ENCODE measurements around the gene NR2C2AP.
A peak's percentile ranks its signal among the peaks of the same experiment; 100 is the strongest.
"Not testable (repeated sequence)": the region's sequence is repeated elsewhere in the genome, so short reads cannot be mapped to it uniquely, and the experiment has no call there.

NR2C2AP gene, protein sequence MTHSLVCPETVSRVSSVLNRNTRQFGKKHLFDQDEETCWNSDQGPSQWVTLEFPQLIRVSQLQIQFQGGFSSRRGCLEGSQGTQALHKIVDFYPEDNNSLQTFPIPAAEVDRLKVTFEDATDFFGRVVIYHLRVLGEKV

DNA sequence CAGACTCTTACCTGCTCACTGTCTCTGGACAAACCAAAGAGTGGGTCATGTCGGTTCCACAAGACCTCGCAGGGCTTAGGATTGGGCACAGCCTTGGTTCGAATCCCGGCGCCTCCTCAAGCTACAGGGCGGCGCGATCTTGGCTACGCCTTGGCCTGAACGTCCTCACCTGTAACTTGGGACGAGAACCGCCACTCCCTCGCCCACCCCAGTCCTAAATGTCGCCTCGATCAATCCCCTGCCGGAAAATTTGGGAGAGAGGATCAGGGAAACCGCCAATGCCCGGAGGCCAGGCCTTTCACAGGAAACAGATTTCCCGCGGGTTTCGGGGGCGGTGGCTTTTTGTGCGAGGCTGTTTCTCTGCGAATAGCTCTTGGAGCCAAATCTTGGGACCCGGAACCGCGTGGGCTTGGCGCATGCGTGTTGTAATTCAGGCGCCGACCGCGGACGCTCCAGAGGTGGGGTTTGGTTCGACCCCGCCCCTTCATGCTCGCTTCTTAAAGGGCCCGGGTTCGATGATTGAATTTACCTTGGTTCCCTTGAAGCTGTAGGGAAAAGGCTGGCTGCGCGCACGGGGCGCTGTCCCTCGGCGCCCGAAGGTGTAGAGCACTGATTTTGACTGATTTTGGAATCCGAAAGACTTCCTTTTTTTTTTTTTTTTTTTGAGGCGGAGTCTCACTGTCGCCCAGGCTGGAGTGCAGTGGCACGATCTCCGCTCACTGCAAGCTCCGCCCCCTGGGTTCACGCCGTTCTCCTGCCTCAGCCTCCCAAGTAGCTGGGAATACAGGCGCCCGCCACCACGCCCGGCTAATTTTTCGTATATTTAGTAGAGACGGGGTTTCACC lies at the start of gene NR2C2AP:
TSS of gene NR2C2AP (minus strand) at position 403 of the 845 bp plus-strand sequence. CDS start at position 49, 354 bp downstream.
- peak within 1 kb of the TSS; percentile 51 for H3K27ac ChIP-seq
- DNase-seq (ENCODE audit: low read depth, low spot score): peak; percentile 40

DNA sequence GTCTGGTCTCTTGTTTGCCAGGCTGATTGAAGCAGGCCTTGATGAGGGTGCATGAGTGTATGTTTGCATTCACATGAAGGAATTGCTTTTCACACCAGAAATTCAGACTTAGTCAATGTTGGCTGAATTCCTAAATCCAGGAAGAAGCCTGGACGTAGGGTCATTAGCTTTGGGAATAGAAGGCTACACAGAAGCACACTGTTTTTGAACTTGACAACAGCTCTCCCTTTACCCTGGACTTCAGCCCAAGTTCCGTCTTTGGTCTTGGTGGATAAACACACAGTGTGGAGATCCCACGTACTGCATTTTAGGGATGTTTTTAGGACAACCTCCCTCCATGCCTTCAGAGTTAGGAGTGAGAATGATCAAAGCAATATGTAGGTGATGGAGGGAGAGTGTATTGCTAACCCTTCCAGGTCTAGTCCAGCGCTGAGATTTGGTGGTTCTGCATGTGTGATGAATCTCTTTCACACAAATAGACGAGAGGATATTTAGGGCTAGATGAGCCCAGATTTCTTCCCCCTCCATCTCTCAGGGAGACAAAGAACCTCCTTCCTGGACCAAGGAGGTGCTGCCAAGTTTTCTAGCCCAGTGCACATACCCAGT lies 47.1 kb upstream of the NR2C2AP start:
- H3K27ac ChIP-seq: no peak overlapping the region
- DNase-seq (ENCODE audit: low read depth, low spot score): no peak

DNA sequence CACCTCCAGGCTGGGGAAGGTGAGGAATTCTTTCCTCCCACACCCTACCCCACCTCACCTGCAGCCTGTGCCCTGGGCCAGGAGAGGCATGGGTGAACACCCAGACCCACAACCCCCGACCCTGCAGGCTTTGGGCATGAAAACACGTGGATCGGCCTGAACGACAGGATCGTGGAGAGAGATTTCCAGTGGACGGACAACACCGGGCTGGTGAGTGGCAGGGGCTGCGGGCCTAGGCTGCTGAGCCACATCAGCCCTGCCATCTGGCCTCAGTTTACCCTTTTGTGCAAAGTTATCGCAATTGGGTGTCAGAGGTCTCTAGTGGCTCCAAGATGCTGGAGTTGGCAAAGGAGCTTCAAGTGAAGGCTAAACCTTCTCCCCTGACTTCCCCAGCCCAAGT lies 37.3 kb upstream of the NR2C2AP start:
- DNase-seq (ENCODE audit: low read depth, low spot score): no peak
- H3K27ac ChIP-seq: no peak overlapping the region

DNA sequence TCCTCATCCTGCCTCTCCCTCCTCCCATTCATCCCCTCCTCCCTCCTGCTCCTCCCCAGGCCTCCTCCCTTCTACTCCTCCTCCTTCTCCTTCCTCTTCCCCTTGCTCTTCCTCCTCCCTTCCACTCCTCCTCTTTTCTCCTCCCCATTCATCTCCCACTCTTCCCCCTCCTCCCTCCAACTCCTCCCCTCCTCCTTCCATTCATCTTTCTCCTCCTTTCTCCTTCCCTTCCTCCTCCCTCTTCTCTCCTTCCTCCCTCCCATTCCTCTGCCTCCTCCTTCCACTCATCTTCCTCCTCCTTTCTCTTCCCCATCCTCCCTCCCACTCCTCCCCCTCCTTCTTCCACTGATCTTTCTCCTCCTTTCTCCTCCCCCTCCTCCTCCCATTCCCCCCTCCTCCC lies 36.5 kb upstream of the NR2C2AP start:
- no peak for DNase-seq (ENCODE audit: low read depth, low spot score)
- no peak overlapping the region for H3K27ac ChIP-seq

DNA sequence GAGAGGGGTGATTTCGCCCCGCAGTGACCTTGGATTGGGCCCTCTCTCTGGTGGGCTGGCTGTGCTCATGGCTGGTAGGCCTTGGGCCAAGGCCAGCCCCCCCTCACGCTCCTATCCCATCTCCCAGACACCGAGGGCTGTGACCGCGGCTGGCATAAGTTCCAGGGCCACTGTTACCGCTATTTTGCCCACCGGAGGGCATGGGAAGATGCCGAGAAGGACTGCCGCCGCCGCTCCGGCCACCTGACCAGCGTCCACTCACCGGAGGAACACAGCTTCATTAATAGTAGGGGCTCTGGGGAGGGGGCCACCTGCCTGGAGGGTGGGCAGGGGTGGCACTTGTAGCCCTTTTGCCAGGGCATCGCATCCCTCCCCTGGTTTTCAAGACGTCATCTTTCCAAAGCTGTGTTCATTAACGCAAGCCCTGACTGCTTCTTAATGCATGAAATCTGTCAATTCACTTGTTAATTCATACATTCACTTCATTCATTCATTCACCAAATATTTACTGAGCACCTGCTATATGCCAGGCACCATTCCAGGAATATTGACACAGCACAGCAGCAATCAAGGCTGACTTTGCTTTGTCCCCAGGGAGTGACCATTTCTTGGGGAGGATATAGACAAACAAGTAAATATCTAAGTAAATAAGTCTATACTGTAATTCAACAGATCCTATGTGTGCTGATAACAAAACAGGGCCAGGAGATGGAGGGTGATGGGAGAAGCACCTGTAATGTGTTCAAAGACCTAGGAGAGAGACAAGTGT lies 35.1 kb upstream of the NR2C2AP start:
- H3K27ac ChIP-seq: no peak overlapping the region
- DNase-seq (ENCODE audit: low read depth, low spot score): no peak

DNA sequence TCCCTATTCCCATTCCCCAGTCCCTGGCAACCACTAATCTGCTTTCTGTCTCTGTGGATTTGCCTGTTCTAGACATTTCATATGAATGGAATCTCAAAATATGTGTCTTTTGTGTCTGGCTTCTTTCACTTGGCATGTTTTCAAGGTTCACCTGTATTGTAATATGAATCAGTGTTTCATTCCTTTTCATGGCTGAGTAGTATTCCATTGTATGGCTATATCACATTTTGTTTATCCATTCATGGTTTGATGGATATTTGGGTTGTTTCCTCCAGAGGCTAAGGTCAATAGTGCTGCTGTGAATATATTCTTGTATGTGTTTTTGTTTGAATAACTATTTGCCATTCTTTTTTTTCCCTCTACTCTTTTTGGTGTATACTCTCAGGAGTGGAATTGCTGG lies 33.0 kb upstream of the NR2C2AP start:
- no peak overlapping the region for H3K27ac ChIP-seq
- no peak for DNase-seq (ENCODE audit: low read depth, low spot score)

DNA sequence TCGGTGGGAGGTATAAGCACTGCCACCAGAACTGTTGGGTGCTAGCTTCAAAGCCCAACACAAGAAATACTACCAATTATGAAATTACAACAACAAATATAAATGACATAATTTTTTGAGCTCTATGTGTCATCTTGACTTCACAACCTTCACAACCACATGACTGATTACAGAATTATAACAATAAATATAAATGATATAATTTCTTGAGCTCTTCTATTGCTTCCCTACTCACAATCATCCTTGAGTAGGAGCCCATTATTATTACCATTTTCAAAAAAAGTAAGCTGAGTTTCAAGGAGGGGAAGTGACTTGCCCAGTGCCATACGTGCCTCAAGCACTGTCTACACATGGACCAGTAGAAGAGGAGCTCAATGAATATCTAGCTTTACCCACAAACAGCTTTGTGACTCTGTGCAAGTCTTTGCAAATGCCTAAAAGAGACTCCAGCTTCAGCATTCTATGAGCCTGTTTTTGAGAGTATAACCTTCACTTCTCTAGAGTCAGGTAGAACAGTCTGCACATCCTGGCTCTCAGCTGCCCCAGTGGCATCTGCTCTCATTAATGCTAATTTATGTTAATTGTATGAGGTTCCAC lies 31.1 kb upstream of the NR2C2AP start:
- DNase-seq (ENCODE audit: low read depth, low spot score): no peak
- no peak overlapping the region for H3K27ac ChIP-seq

DNA sequence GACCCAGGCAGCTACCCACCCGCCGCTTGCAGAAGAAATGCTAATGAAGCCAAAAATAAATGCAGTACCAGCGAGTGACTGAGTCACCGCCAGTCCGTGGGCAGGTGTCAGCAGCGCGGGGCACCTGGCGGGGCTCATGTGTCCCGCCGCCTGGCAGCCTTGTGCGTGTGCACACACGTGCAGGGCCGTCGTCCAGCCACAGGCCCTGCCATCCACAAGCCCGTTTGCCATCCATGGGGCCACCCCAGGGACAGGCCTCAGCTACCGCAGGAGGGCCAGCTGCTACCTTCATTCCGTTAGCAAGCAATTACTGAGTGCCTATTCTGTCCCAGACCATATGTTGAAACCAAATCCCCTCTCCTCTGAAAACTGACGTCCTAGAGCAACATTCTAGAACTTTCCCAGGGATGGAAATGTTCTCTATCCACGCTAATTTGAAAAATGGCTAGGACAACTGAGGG lies 29.1 kb upstream of the NR2C2AP start:
- no peak overlapping the region for H3K27ac ChIP-seq
- no peak for DNase-seq (ENCODE audit: low read depth, low spot score)

DNA sequence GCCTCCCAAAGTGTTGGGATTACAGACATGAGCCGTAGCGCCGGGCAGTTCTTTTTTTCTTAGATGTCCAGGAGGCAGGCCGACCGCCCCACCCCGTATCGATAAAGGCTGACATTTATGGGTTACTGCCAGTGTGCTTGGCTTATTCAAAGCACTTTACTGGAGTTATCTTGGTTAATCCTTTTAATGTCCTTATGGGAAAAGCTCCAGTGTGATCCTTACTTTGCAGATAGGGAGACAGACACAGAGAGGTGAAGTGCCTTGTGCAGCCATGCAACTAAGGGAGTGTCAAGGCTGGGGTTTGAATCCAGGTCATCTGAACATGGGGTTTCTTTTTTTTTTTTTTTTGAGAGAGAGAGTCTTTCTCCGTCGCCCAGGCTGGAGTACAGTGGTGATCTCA lies 27.8 kb upstream of the NR2C2AP start:
- DNase-seq (ENCODE audit: low read depth, low spot score): no peak
- H3K27ac ChIP-seq: no peak overlapping the region

DNA sequence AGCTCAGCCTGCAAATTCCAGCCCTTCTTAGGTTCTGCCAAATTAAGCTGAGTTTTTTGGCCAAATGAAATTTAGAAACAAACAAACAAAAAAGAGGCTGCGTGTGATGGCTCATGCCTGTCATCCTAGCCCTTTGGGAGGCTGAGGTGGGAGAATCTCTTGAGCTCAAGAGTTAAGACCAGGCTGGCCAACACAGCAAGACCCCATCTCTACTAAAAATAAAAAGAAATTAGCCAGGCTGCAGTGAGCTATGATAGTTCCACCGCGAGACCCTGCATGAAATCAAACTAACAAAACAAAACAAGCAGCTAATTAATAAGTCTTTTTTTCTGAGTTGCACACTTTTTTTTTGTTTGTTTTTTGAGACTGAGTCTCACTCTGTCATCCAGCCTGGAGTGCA lies 26.5 kb upstream of the NR2C2AP start:
- DNase-seq (ENCODE audit: low read depth, low spot score): no peak
- no peak overlapping the region for H3K27ac ChIP-seq

DNA sequence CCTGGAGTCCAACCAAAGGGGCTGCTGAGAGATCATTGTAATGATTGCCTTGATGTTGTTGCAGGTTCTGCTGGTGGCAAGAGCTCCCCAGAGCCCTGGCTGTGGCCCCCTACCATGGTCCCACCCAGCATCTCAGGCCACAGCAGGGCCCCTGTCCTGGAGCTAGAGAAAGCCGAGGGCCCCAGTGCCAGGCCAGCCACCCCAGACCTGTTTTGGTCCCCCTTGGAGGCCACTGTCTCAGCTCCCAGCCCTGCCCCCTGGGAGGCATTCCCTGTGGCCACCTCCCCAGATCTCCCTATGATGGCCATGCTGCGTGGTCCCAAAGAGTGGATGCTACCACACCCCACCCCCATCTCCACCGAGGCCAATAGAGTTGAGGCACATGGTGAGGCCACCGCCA lies 24.0 kb upstream of the NR2C2AP start:
- H3K27ac ChIP-seq: no peak overlapping the region
- DNase-seq (ENCODE audit: low read depth, low spot score): no peak

DNA sequence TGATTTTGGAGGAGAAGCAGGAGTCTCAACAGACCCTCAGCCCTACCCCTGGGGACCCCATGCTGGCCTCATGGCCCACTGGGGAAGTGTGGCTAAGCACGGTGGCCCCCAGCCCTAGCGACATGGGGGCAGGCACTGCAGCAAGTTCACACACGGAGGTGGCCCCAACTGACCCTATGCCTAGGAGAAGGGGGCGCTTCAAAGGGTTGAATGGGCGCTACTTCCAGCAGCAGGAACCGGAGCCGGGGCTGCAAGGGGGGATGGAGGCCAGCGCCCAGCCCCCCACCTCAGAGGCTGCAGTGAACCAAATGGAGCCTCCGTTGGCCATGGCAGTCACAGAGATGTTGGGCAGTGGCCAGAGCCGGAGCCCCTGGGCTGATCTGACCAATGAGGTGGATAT lies 23.4 kb upstream of the NR2C2AP start:
- H3K27ac ChIP-seq: no peak overlapping the region
- DNase-seq (ENCODE audit: low read depth, low spot score): no peak

DNA sequence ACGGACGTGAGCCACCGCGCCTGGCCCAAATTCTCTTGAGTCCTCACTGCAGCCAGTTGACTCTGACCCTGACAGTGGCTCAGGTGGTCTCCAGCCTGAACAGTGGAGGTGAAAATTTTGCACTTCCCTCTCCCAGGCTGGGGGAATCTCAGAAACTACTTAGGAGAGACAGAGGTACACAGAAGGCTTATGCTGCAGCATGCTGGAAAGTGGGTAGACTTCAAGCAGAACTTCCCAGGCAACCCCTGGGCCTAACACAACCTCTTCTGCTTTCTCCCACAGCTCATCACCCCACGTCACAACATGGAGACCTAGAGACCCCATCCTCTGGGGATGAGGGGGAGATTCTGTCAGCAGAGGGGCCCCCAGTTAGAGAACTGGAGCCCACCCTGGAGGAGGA lies 23.0 kb upstream of the NR2C2AP start:
- no peak for DNase-seq (ENCODE audit: low read depth, low spot score)
- H3K27ac ChIP-seq: no peak overlapping the region

DNA sequence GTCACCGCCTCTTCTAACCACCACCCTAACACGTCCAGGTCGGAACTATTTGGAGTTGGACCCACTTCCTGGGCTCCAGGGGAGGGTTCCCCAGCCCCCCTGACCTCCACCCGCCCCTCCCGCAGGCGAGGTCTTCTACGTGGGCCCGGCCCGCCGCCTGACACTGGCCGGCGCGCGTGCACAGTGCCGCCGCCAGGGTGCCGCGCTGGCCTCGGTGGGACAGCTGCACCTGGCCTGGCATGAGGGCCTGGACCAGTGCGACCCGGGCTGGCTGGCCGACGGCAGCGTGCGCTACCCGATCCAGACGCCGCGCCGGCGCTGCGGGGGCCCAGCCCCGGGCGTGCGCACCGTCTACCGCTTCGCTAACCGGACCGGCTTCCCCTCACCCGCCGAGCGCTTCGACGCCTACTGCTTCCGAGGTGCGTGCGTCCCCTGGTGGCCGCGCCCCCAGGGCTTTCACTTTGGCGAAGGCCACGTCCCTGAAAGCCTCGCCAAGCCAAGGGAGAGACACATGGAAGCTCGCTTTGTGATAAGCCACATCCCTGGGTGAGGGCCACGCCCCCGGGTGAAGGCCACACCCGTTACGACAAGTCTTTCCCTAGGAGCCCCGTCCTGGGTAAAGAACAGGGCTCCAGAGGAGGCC lies 21.8 kb upstream of the NR2C2AP start:
- no peak for DNase-seq (ENCODE audit: low read depth, low spot score)
- no peak overlapping the region for H3K27ac ChIP-seq

DNA sequence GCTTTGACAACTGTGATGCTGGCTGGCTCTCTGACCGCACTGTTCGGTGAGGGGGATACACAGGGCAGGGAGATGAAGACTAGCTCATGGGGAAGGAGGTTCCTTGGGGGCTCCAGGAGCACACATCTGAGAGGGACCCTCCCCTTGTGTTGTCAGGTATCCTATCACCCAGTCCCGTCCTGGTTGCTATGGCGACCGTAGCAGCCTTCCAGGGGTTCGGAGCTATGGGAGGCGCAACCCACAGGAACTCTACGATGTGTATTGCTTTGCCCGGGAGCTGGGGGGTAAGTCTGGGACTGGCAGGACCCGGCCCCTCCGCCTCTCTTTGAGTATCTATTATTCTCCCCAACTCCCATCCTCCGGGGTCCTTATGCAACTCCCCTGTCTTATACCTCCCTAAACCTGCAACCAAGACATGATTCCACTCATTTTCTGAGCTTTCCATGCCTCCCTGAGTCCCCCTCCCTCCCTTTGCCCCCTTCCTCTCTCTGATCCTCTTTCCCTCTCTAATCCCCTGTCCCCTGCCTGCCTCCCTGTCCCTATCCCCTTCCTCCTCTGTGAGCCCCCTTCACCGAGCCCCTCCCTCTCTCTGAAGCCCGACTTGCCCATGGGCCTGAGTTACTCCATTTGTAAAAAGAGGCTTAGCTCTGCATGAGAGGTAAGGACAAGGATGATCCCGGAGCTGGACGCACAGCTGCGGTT lies 21.1 kb upstream of the NR2C2AP start:
- no peak for DNase-seq (ENCODE audit: low read depth, low spot score)
- no peak overlapping the region for H3K27ac ChIP-seq

DNA sequence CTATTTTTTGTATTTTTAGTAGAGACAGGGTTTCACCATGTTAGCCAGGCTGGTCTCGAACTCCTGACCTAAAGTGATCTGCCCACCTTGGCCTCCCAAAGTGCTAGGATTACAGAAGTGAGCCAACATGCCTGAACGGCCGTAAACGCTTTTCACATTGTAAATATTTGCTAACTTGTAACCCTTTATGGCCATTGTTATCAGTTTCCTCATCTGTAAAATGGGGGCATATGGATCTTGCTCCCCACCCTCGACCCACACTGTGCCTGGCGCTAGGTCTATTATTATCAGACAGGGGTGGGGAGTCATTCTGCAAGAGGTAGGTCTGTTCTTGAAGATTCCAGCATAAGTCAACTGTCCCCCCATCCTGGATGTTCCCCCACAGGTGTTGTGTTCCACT lies 20.4 kb upstream of the NR2C2AP start:
- no peak for DNase-seq (ENCODE audit: low read depth, low spot score)
- H3K27ac ChIP-seq: no peak overlapping the region

DNA sequence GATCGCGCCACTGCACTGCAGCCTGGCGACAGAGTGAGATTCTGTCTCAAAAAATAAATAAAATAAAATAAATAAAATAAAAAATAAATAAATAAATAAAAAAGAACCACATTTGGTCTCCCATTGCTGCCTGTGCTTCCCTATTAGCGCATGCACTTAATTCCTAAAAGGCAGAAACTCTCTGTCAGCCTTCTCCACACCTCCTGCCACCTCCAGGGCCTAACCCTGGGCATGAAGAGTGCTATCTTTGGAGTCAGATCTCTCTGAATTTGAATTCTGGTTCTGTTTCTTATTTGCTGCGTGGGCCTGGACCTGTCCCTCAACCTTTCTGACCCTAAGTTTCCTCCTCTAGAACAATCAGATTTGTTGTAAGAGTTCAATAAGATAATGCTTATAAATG lies 19.8 kb upstream of the NR2C2AP start:
- H3K27ac ChIP-seq: no peak overlapping the region
- DNase-seq (ENCODE audit: low read depth, low spot score): no peak

DNA sequence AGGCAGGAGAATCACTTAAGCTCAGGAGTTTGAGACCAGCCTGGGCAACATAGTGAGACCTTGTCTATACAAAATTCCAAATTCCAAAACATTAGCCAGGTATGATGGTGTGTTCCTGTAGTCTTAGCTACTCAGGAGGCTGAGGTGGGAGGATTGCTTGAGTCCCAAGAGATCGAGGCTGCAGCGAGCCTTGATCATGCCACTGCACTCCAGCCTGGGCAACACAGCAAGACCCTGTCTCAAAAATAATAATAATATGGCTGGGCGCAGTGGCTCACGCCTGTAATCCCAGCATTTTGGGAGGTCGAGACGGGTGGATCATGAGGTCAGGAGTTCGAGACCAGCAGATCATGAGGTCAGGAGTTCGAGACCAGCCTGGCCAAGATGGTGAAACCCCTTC lies 17.8 kb upstream of the NR2C2AP start:
- H3K27ac ChIP-seq; DNase-seq (ENCODE audit: low read depth, low spot score): not testable (repeated sequence)

DNA sequence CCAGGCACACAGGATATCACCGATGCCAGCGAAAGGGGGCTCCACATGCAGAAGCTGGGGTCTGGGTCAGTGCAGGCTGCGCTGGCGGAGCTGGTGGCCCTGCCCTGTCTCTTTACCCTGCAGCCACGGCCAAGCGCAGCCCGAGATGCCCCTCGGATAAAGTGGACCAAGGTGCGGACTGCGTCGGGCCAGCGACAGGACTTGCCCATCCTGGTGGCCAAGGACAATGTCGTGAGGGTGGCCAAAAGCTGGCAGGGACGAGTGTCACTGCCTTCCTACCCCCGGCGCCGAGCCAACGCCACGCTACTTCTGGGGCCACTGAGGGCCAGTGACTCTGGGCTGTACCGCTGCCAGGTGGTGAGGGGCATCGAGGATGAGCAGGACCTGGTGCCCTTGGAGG lies 15.7 kb upstream of the NR2C2AP start:
- DNase-seq (ENCODE audit: low read depth, low spot score): no peak
- H3K27ac ChIP-seq: no peak overlapping the region

All from epithelial cell of prostate (primary cell).